SK-N-SH (cell line): Measurements from ENCODE around the gene TBXAS1. TPM values are rescaled to one million over a fixed set of nuclear protein-coding genes. Genes with fewer than 3 reads are reported as not detected.

Experiments
- CTCF ChIA-PET: fragments of 300-600, 350-600 bp; formaldehyde crosslinking; extraction: SDS; loops from one replicate; lab custom pipeline; 2021; lab: Yijun Ruan, JAX
- POLR2A ChIA-PET: fragments of 350-600 bp; sonication (Branson Sonifier 250); formaldehyde crosslinking; extraction: SDS; loops from one replicate; lab custom pipeline; 2020; ENCODE audit warnings: antibody characterized with exemption, inconsistent platforms; lab: Yijun Ruan, JAX
- DNase-seq: peaks from one replicate; pipeline ENCODE4 v3.0.0; 2012
- H2AFZ ChIP-seq: fragments of 200-600 bp; sonication (generic); 2 replicates; pipeline ENCODE4 v1.8.1; 2016; ENCODE audit warnings: antibody characterized with exemption, mild to moderate bottlenecking, low read depth
- H3F3A ChIP-seq: fragments of 200-600 bp; sonication (generic); replicated peaks from 2 replicates; pipeline ENCODE3; 2016; ENCODE audit warnings: antibody characterized with exemption, mild to moderate bottlenecking; ENCODE audit not compliant: insufficient read depth
- H3K27ac ChIP-seq, 2 experiments: fragments of 200-500 bp in 1 of 2; fragments of 200-600 bp in 1 of 2; sonication (Bioruptor generic) in 1 of 2; sonication (generic), shearing (Covaris generic) in 1 of 2; 2 replicates each; pipeline versions ENCODE4 v1.5.1 to v1.6.1; 2014 to 2016; ENCODE audit warnings: low read depth in 2 of 2, inconsistent platforms in 1 of 2, low read length in 1 of 2, mild to moderate bottlenecking in 1 of 2, mixed read lengths in 1 of 2
- H3K27me3 ChIP-seq: fragments of 200-600 bp; sonication (generic), shearing (Covaris generic); 2 replicates; pipeline ENCODE4 v1.6.1; 2016; ENCODE audit warnings: mixed run types; ENCODE audit not compliant: insufficient read depth
- H3K36me3 ChIP-seq, 2 experiments: fragments of 200-500 bp in 1 of 2; fragments of 200-600 bp in 1 of 2; sonication (Bioruptor generic) in 1 of 2; sonication (generic) in 1 of 2; replicated peaks in 1 of 2; 2 replicates each; pipeline versions ENCODE3 to v1.5.1; 2014 to 2016; ENCODE audit warnings: low read length in 1 of 2, mild to moderate bottlenecking in 1 of 2; ENCODE audit not compliant: insufficient read depth in 2 of 2, control insufficient read depth in 1 of 2
- H3K4me1 ChIP-seq, 2 experiments: fragments of 200-500 bp in 1 of 2; fragments of 200-600 bp in 1 of 2; sonication (Bioruptor generic) in 1 of 2; sonication (generic), shearing (Covaris generic) in 1 of 2; 2 replicates each; pipeline versions ENCODE4 v1.5.1 to v1.6.1; 2014 to 2016; ENCODE audit warnings: low read depth in 1 of 2, low read length in 1 of 2, mixed run types in 1 of 2; ENCODE audit not compliant: insufficient read depth in 2 of 2, control insufficient read depth in 1 of 2
- H3K4me2 ChIP-seq: fragments of 200-600 bp; sonication (generic), shearing (Covaris generic); 2 replicates; pipeline ENCODE4 v1.6.1; 2017; ENCODE audit warnings: mixed run types
- H3K4me3 ChIP-seq, 2 experiments: fragments of 200-500 bp in 1 of 2; fragments of 200-600 bp in 1 of 2; sonication (Bioruptor generic) in 1 of 2; sonication (generic), shearing (Covaris generic) in 1 of 2; 2 replicates each; pipeline versions ENCODE4 v1.5.1 to v1.8.1; 2014 to 2016; ENCODE audit warnings: low read depth in 2 of 2, inconsistent platforms in 1 of 2, low read length in 1 of 2, mild to moderate bottlenecking in 1 of 2, mixed read lengths in 1 of 2, moderate library complexity in 1 of 2
- H3K79me2 ChIP-seq: fragments of 200-600 bp; sonication (generic); 2 replicates; pipeline ENCODE4 v1.8.1; 2017; ENCODE audit warnings: mild to moderate bottlenecking; ENCODE audit not compliant: insufficient read depth
- H3K9ac ChIP-seq: fragments of 200-600 bp; sonication (generic); 2 replicates; pipeline ENCODE4 v1.6.1; 2017; ENCODE audit warnings: mixed run types
- H3K9me2 ChIP-seq: fragments of 200-600 bp; sonication (generic); 2 replicates; pipeline ENCODE4 v1.6.1; 2017; ENCODE audit warnings: mixed run types
- H3K9me3 ChIP-seq: fragments of 200-600 bp; sonication (generic); 2 replicates; pipeline ENCODE4 v1.6.1; 2017; ENCODE audit warnings: mixed run types, mild to moderate bottlenecking, moderate library complexity
- H4K20me1 ChIP-seq: fragments of 200-600 bp; sonication (generic); 2 replicates; pipeline ENCODE4 v1.6.1; 2017; ENCODE audit warnings: mild to moderate bottlenecking, mixed run types; ENCODE audit not compliant: insufficient read depth
- ELF1 ChIP-seq: IDR thresholded peaks from 2 replicates; pipeline ENCODE4 v1.4.0; 2012
- FOSL2 ChIP-seq: IDR thresholded peaks from 2 replicates; pipeline ENCODE4 v1.4.0; 2012; ENCODE audit warnings: low read depth, mild to moderate bottlenecking, moderate library complexity, borderline replicate concordance
- FOXJ3 ChIP-seq: sonication (generic); formaldehyde crosslinking; IDR thresholded peaks from 2 replicates; pipeline ENCODE4 v1.5.1; 2020; ENCODE audit warnings: mild to moderate bottlenecking, missing genetic modification reagents
- FOXM1 ChIP-seq: IDR thresholded peaks from 2 replicates; pipeline ENCODE4 v1.4.0; 2012; ENCODE audit warnings: low read depth, mild to moderate bottlenecking
- MEF2A ChIP-seq: IDR thresholded peaks from 2 replicates; pipeline ENCODE4 v1.4.0; 2012; ENCODE audit warnings: low read depth, borderline replicate concordance
- NFIC ChIP-seq: IDR thresholded peaks from 2 replicates; pipeline ENCODE4 v1.4.0; 2012; ENCODE audit warnings: borderline replicate concordance
- NRF1 ChIP-seq: IDR thresholded peaks from 2 replicates; pipeline ENCODE4 v1.6.1; 2012; ENCODE audit warnings: low read depth, mild to moderate bottlenecking, low read length
- RAD21 ChIP-seq: IDR thresholded peaks from 2 replicates; pipeline ENCODE4 v1.6.1; 2012; ENCODE audit warnings: mild to moderate bottlenecking, low read length
- RXRA ChIP-seq: IDR thresholded peaks from 2 replicates; pipeline ENCODE4 v1.4.0; 2012; ENCODE audit warnings: low read depth, mild to moderate bottlenecking, borderline replicate concordance
- SMC3 ChIP-seq: IDR thresholded peaks from 2 replicates; pipeline ENCODE4 v1.6.1; 2012; ENCODE audit warnings: low read depth, low read length, improper control_type of control experiment
- TCF12 ChIP-seq: IDR thresholded peaks from 2 replicates; pipeline ENCODE4 v1.4.0; 2012
- TEAD4 ChIP-seq: IDR thresholded peaks from 2 replicates; pipeline ENCODE4 v1.4.0; 2012; ENCODE audit warnings: mild to moderate bottlenecking, borderline replicate concordance; ENCODE audit not compliant: insufficient read depth
- YY1 ChIP-seq: IDR thresholded peaks from 2 replicates; pipeline ENCODE4 v1.4.0; 2012; ENCODE audit warnings: low read depth, mild to moderate bottlenecking
- WGBS: methylation state at CpG from one replicate; pipeline ENCODE4 v1.1.6; 2017; ENCODE audit warnings: low lambda C conversion rate; 5-methylcytosine and 5-hydroxymethylcytosine counted together
- polyA plus RNA-seq, 3 experiments: library from polyadenylated mRNA; depleted of rRNA; stranded (reverse); fragments of >200 nt; gene quantifications; 2 replicates each; pipeline ENCODE4 v1.2.3, GENCODE V29; 2012
- TF ChIP-seq, protein P1 (sequence below): IDR thresholded peaks from 2 replicates; pipeline ENCODE4 v1.6.1; 2012; ENCODE audit warnings: mild to moderate bottlenecking, low read depth, low read length, moderate library complexity
- TF ChIP-seq, protein P2 (sequence below): IDR thresholded peaks from 2 replicates; pipeline ENCODE4 v1.4.0; 2012; ENCODE audit warnings: low read depth, borderline replicate concordance
- TF ChIP-seq, protein P3 (sequence below): fragments of 150-350 bp; IDR thresholded peaks from 2 replicates; pipeline ENCODE4 v1.6.1; 2017; ENCODE audit warnings: antibody characterized with exemption, low read length, low read depth, borderline replicate concordance

Gene TBXAS1
- polyA plus RNA-seq, 1 of the 3 experiments (the other 2 are of a cell fraction), result 4.4 TPM

DNA sequence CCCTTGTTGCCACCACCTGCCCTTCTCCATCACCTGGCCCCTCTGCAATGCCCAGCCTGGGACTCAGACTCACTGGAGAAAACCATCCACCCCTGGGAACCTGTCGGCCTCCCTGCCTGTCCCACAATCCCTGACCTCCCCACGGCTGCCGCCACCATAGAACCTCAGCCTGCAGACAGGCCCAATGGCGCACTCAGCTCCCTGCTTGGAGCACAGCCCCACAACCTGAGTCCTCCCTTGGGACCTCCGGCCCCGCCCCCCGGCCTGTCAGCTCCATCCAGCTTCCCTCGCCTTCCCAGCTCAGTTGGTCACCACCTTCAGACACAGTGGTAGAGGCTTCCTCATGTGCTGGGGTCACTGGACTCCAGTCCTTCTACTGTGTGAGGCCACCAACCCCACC, 192.5 kb downstream of the TBXAS1 start:
- 95% methylated on average over 8 of the region's 8 CpGs for WGBS
- CTCF ChIA-PET, result interaction anchor here (1.0 to 2.0 kb wide), 3 partner anchors 8 to 20 kb away, joined by 3 to 11 read pairs (median 4); no protein-coding TSS in a partner anchor
- no peaks in the 10 kb centered on the region for H4K20me1 ChIP-seq
- no peak overlapping the region for H3K27ac ChIP-seq
- H3K4me2 ChIP-seq, result no peak overlapping the region
- no peaks in the 10 kb centered on the region for H3K9me3 ChIP-seq
- no peak for DNase-seq
- no peak overlapping the region for H3K9ac ChIP-seq
- peaks cover 3% of the 10 kb centered on the region for H3F3A ChIP-seq
- no peaks in the 10 kb centered on the region for H3K79me2 ChIP-seq
- no peak overlapping the region for H3K4me3 ChIP-seq
- peaks cover 0 to 14% of the 10 kb centered on the region in 2 experiments; a peak in 1 of 4 replicates for H3K4me1 ChIP-seq
- no peak overlapping the region for H2AFZ ChIP-seq
- H3K9me2 ChIP-seq, result no peaks in the 10 kb centered on the region
- POLR2A ChIA-PET, result no interaction called here
- TF ChIP-seq TCF12, result no peak
- TF ChIP-seq NFIC, result no peak
- H3K27me3 ChIP-seq, result no peaks in the 10 kb centered on the region
- H3K36me3 ChIP-seq, result peaks cover 2 to 3% of the 10 kb centered on the region in 2 experiments

DNA sequence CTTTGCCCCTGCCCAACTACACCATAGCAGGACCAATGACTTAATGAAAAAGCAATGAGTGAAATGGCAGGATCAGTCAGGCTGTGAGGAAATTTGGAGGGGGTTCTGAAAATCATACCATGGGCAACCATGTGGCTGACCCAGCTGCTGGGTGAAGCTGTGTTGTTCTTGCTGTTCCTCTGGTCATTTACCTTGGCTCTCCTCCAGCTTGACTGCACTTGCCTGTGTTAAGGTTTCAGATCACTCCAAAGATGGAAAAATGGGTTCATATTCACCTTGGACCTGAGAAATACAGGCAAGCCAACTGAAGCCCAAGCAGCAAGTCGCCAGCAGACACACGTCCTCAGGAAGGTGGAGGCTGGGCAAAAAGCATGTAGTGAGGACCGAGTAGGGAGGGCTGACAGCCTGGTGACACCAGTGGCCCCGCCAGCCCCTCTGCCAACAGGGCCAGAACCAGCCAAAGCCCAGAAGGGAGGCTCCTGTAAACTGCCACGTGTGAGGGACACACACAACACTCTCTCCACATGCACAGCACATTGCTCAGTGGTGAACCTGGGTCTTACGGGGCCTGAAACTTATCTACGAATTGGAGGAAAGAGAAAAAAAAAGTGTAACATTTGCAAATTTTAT, 193.6 kb downstream of the TBXAS1 start:
- Histone ChIP-seq H3K27me3 (no peaks in the 10 kb centered on the region), H3K4me1 (peaks cover 0 to 15% of the 10 kb centered on the region in 2 experiments; a peak in 1 of 4 replicates), H3K36me3 (peaks cover 2 to 3% of the 10 kb centered on the region in 2 experiments), H3K4me2 (no peak overlapping the region), H3K27ac (no peak overlapping the region), H4K20me1 (no peaks in the 10 kb centered on the region), H3K9me2 (no peaks in the 10 kb centered on the region), H2AFZ (no peak overlapping the region), H3K4me3 (no peak overlapping the region), H3K79me2 (no peaks in the 10 kb centered on the region), H3F3A (peaks cover 3% of the 10 kb centered on the region), H3K9me3 (no peaks in the 10 kb centered on the region), H3K9ac (no peak overlapping the region)
- ChIA-PET POLR2A (no interaction called here), CTCF (interaction anchor here (1.0 to 2.0 kb wide), 3 partner anchors 9 to 21 kb away, joined by 3 to 11 read pairs (median 4); no protein-coding TSS in a partner anchor)
- no peak for TF ChIP-seq YY1
- TF ChIP-seq, protein P1, sequence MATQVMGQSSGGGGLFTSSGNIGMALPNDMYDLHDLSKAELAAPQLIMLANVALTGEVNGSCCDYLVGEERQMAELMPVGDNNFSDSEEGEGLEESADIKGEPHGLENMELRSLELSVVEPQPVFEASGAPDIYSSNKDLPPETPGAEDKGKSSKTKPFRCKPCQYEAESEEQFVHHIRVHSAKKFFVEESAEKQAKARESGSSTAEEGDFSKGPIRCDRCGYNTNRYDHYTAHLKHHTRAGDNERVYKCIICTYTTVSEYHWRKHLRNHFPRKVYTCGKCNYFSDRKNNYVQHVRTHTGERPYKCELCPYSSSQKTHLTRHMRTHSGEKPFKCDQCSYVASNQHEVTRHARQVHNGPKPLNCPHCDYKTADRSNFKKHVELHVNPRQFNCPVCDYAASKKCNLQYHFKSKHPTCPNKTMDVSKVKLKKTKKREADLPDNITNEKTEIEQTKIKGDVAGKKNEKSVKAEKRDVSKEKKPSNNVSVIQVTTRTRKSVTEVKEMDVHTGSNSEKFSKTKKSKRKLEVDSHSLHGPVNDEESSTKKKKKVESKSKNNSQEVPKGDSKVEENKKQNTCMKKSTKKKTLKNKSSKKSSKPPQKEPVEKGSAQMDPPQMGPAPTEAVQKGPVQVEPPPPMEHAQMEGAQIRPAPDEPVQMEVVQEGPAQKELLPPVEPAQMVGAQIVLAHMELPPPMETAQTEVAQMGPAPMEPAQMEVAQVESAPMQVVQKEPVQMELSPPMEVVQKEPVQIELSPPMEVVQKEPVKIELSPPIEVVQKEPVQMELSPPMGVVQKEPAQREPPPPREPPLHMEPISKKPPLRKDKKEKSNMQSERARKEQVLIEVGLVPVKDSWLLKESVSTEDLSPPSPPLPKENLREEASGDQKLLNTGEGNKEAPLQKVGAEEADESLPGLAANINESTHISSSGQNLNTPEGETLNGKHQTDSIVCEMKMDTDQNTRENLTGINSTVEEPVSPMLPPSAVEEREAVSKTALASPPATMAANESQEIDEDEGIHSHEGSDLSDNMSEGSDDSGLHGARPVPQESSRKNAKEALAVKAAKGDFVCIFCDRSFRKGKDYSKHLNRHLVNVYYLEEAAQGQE, result no peak
- TF ChIP-seq, protein P2, sequence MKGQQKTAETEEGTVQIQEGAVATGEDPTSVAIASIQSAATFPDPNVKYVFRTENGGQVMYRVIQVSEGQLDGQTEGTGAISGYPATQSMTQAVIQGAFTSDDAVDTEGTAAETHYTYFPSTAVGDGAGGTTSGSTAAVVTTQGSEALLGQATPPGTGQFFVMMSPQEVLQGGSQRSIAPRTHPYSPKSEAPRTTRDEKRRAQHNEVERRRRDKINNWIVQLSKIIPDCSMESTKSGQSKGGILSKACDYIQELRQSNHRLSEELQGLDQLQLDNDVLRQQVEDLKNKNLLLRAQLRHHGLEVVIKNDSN, result no peak
- no peak for TF ChIP-seq ELF1
- TF ChIP-seq NRF1, result no peak
- TF ChIP-seq, protein P3, sequence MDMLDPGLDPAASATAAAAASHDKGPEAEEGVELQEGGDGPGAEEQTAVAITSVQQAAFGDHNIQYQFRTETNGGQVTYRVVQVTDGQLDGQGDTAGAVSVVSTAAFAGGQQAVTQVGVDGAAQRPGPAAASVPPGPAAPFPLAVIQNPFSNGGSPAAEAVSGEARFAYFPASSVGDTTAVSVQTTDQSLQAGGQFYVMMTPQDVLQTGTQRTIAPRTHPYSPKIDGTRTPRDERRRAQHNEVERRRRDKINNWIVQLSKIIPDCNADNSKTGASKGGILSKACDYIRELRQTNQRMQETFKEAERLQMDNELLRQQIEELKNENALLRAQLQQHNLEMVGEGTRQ, result no peak
- no peak for TF ChIP-seq SMC3
- TF ChIP-seq TEAD4, result no peak
- no peak for TF ChIP-seq TCF12
- TF ChIP-seq FOXJ3 (CRISPR knock-in tag), result no peak
- TF ChIP-seq RXRA, result no peak
- TF ChIP-seq MEF2A, result no peak
- TF ChIP-seq RAD21, result no peak
- TF ChIP-seq FOSL2, result no peak
- no peak for TF ChIP-seq FOXM1
- DNase-seq, result no peak
- 83% methylated on average over 7 of the region's 7 CpGs for WGBS
